B cell (primary cell): Measurements from ENCODE around the gene UBR2. TPM values are rescaled to one million over a fixed set of nuclear protein-coding genes. Genes with fewer than 3 reads are reported as not detected.

Experiments used
- ATAC-seq: fragments of 200-7000 bp; cut with Tn5 transposase; one replicate; pipeline ENCODE4 v1.10.0; 2021; ENCODE audit warnings: low read depth, mild to moderate bottlenecking, moderate number of reproducible peaks, moderate library complexity
- CTCF ChIA-PET: fragments of 350-600 bp; sonication (Branson Sonifier 250); formaldehyde crosslinking; loops from one replicate; lab custom pipeline; 2021; ENCODE audit warnings: antibody characterized with exemption, inconsistent platforms; lab: Charles Lee
- POLR2A ChIA-PET: fragments of 350-600 bp; sonication (Branson Sonifier 250); formaldehyde crosslinking; loops from one replicate; lab custom pipeline; 2021; ENCODE audit warnings: antibody characterized with exemption; lab: Charles Lee
- DNase-seq: peaks from one replicate; pipeline ENCODE4 v3.0.0; 2013
- H2AFZ ChIP-seq: 2 replicates; pipeline ENCODE4 v1.6.1; 2012; ENCODE audit warnings: mild to moderate bottlenecking, low read depth, low read length; ENCODE audit not compliant: insufficient read depth, poor library complexity, severe bottlenecking
- H3K27ac ChIP-seq, 2 donors: 1 replicate in 1 of 2; 2 replicates in 1 of 2; pipeline ENCODE4 v1.5.1; 2012 to 2013; ENCODE audit warnings: low read length in 2 of 2, mild to moderate bottlenecking in 2 of 2, moderate library complexity in 1 of 2
- H3K27me3 ChIP-seq, 4 experiments: fragments of 200-600 bp in 1 of 4; sonication (generic) in 1 of 4; replicated peaks in 1 of 4; 1 replicate in 2 of 4; 2 replicates in 2 of 4; pipeline versions ENCODE4 v1.6.1 to v1.7.0; 2013 to 2016; ENCODE audit warnings: low read length in 3 of 4, mild to moderate bottlenecking in 2 of 4, mixed read lengths in 1 of 4, moderate library complexity in 1 of 4; ENCODE audit not compliant: insufficient read depth in 4 of 4, control insufficient read depth in 3 of 4; ENCODE audit errors: control extremely low read depth in 1 of 4
- H3K36me3 ChIP-seq, 2 experiments: replicated peaks in 1 of 2; 1 replicate in 1 of 2; 2 replicates in 1 of 2; pipeline versions ENCODE4 v1.6.1 to v1.7.1; 2013; ENCODE audit warnings: low read length in 1 of 2; ENCODE audit not compliant: insufficient read depth in 2 of 2, control insufficient read depth in 1 of 2; ENCODE audit errors: control extremely low read depth in 1 of 2, extremely low read depth in 1 of 2
- H3K4me1 ChIP-seq, 2 donors: fragments of 200-600 bp in 1 of 2; sonication (generic) in 1 of 2; 1 replicate in 1 of 2; 2 replicates in 1 of 2; pipeline versions ENCODE4 v1.5.1 to v1.6.1; 2013 to 2017; ENCODE audit warnings: low read length in 2 of 2; ENCODE audit not compliant: control insufficient read depth in 2 of 2, insufficient read depth in 2 of 2
- H3K4me2 ChIP-seq: replicated peaks from 2 replicates; pipeline ENCODE3; 2012; ENCODE audit warnings: mild to moderate bottlenecking, low read depth, low read length; ENCODE audit not compliant: poor library complexity, severe bottlenecking
- H3K4me3 ChIP-seq, 5 experiments: fragments of 200-600 bp in 1 of 5; sonication (generic) in 1 of 5; 1 replicate in 3 of 5; 2 replicates in 2 of 5; pipeline versions ENCODE4 v1.5.1 to v1.7.0; 2011 to 2016; ENCODE audit warnings: low read length in 4 of 5, mild to moderate bottlenecking in 4 of 5, low read depth in 2 of 5, control low read depth in 1 of 5, moderate library complexity in 1 of 5; ENCODE audit not compliant: insufficient read depth in 1 of 5; ENCODE audit errors: control extremely low read depth in 1 of 5, extremely low read depth in 1 of 5
- H3K79me2 ChIP-seq: fragments of 200-600 bp; sonication (generic); one replicate; pipeline ENCODE4 v1.6.0; 2016; ENCODE audit warnings: low read length; ENCODE audit not compliant: control insufficient read depth, insufficient read depth
- H3K9ac ChIP-seq: fragments of 200-600 bp; sonication (generic); 2 replicates; pipeline ENCODE4 v1.6.1; 2017; ENCODE audit warnings: mild to moderate bottlenecking, low read length, moderate library complexity
- H3K9me3 ChIP-seq, 3 donors: one replicate each; pipeline versions ENCODE4 v1.6.1 to v1.7.1; 2013; ENCODE audit warnings: low read length in 2 of 3; ENCODE audit not compliant: control insufficient read depth in 2 of 3, insufficient read depth in 1 of 3; ENCODE audit errors: control extremely low read depth in 1 of 3
- H4K20me1 ChIP-seq: 2 replicates; pipeline ENCODE4 v1.6.0; 2012; ENCODE audit warnings: mild to moderate bottlenecking, low read length; ENCODE audit not compliant: insufficient read depth, control insufficient read depth, poor library complexity, severe bottlenecking
- H3K27ac Mint-ChIP-seq: one replicate; pipeline ENCODE4 v1.8.0; 2021; ENCODE audit warnings: mixed read lengths
- H3K27me3 Mint-ChIP-seq: one replicate; pipeline ENCODE4 v1.8.0; 2021; ENCODE audit warnings: mixed read lengths
- H3K4me1 Mint-ChIP-seq: one replicate; pipeline ENCODE4 v1.8.0; 2021; ENCODE audit warnings: mixed read lengths
- H3K4me3 Mint-ChIP-seq: one replicate; pipeline ENCODE4 v1.8.0; 2021; ENCODE audit warnings: mixed read lengths
- H3K9me3 Mint-ChIP-seq: one replicate; pipeline ENCODE4 v1.8.0; 2022; ENCODE audit warnings: mixed read lengths; ENCODE audit not compliant: insufficient read depth
- CTCF ChIP-seq: fragments of 200-600 bp; IDR thresholded peaks from one replicate; pipeline ENCODE4 v1.8.0; 2022; ENCODE audit warnings: antibody characterized with exemption, mild to moderate bottlenecking
- EZH2 ChIP-seq: IDR thresholded peaks from 2 replicates; pipeline ENCODE4 v1.6.1; 2012; ENCODE audit warnings: borderline replicate concordance, low read depth, mild to moderate bottlenecking, moderate library complexity, low read length; ENCODE audit not compliant: insufficient read depth, poor library complexity, severe bottlenecking
- WGBS: methylation state at CpG from one replicate; pipeline ENCODE4 v1.1.5; 2013; ENCODE audit warnings: missing lambda C conversion rate; ENCODE audit not compliant: insufficient coverage; 5-methylcytosine and 5-hydroxymethylcytosine counted together
- intact Hi-C: fragments of 100-400 bp; cut with micrococcal nuclease; formaldehyde crosslinking; loops from one replicate; pipeline ENCODE4 v1.10.0; 2022
- polyA plus RNA-seq: library from polyadenylated mRNA; depleted of rRNA; stranded (reverse); fragments of >200 nt; gene quantifications from 2 replicates; pipeline ENCODE4 v1.2.3, GENCODE V29; 2012
- total RNA-seq, 2 donors: library from RNA; stranded (reverse); fragments of 120-200 nt in 1 of 2; gene quantifications; 1 replicate in 1 of 2; 2 replicates in 1 of 2; pipeline versions ENCODE4 v1.2.3 to v1.2.4, GENCODE V29; 2013 to 2022

The UBR2 gene
- total and polyA plus RNA-seq, 2 donors (not counting 1 experiment from before 2014, with no cell fraction given), result 9.7 to 56.2 TPM

- Histone ChIP-seq H3K27ac (no peak overlapping the region), H3K4me2 (no peak overlapping the region), H2AFZ (no peak overlapping the region), H3K79me2 (peaks cover 3% of the 10 kb centered on the region), H3K36me3 (peaks cover 14 to 31% of the 10 kb centered on the region in 2 experiments), H3K27me3 (no peaks in the 10 kb centered on the region), H3K9me3 (no peaks in the 10 kb centered on the region), H3K9ac (no peak overlapping the region), H3K4me3 (no peak overlapping the region), H3K4me1 (no peaks in the 10 kb centered on the region), H4K20me1 (no peaks in the 10 kb centered on the region)
- no peak for TF ChIP-seq CTCF
- no peak for TF ChIP-seq EZH2
- Mint-ChIP-seq H3K27ac (no peak overlapping the region), H3K9me3 (no peaks in the 10 kb centered on the region), H3K27me3 (no peaks in the 10 kb centered on the region), H3K4me1 (no peaks in the 10 kb centered on the region), H3K4me3 (no peak overlapping the region)
- 94% methylated on average over 5 of the region's 5 CpGs for WGBS
- ATAC-seq, result no peak
- intact Hi-C loops, result no loop called here
- ChIA-PET CTCF (no interaction called here), POLR2A (no interaction called here)
- no peak for DNase-seq
These were observed 54.9 kb downstream of the UBR2 start for GRCh38 chr6:42618686-42619085.

- Mint-ChIP-seq H3K27me3 (no peaks in the 10 kb centered on the region), H3K4me3 (no peak overlapping the region), H3K27ac (no peak overlapping the region), H3K9me3 (no peaks in the 10 kb centered on the region), H3K4me1 (no peaks in the 10 kb centered on the region)
- H3K27me3 ChIP-seq, result no peaks in the 10 kb centered on the region
- H3K4me1 ChIP-seq, result no peaks in the 10 kb centered on the region
- CTCF ChIA-PET, result interaction anchor here (0.6 kb wide), 1 partner anchor 852 kb away, joined by 3 read pairs; no protein-coding TSS in a partner anchor
- no peak overlapping the region for H3K9ac ChIP-seq
- H3K4me2 ChIP-seq, result no peak overlapping the region
- intact Hi-C loops, result no loop called here
- POLR2A ChIA-PET, result interaction anchor here (0.6 kb wide), 1 partner anchor 67 kb away, joined by 3 read pairs; no protein-coding TSS in a partner anchor
- no CpG with 5 or more reads among the region's 1 CpG for WGBS
- H3K36me3 ChIP-seq, result peaks cover 18 to 35% of the 10 kb centered on the region in 2 experiments
- DNase-seq (no peak), ATAC-seq (no peak)
- no peaks in the 10 kb centered on the region for H3K9me3 ChIP-seq
- no peak for TF ChIP-seq EZH2
- TF ChIP-seq CTCF, result no peak
- H3K27ac ChIP-seq, result no peak overlapping the region
- H2AFZ ChIP-seq, result no peak overlapping the region
- H3K79me2 ChIP-seq, result peaks cover 3% of the 10 kb centered on the region
- H3K4me3 ChIP-seq, result no peak overlapping the region
- H4K20me1 ChIP-seq, result no peaks in the 10 kb centered on the region
These were observed 56.1 kb downstream of the UBR2 start for GRCh38 chr6:42619963-42620362.
